Osteoblast (primary cell): ENCODE data around the gene UBE2R2. TPM values are rescaled to one million over a fixed set of nuclear protein-coding genes. Genes with fewer than 3 reads are reported as not detected.

Experiments used
- DNase-seq: peaks from one replicate; pipeline ENCODE4 v3.0.0; 2011; ENCODE audit warnings: low spot score, mixed read lengths; ENCODE audit not compliant: insufficient read length; ENCODE audit errors: missing footprints
- H2AFZ ChIP-seq: 2 replicates; pipeline ENCODE4 v1.6.0; 2011; ENCODE audit warnings: mild to moderate bottlenecking, low read length
- H3K27ac ChIP-seq: 2 replicates; pipeline ENCODE4 v1.5.1; 2011; ENCODE audit warnings: mild to moderate bottlenecking, low read depth, low read length, moderate library complexity
- H3K27me3 ChIP-seq: 2 replicates; pipeline ENCODE4 v1.6.0; 2012; ENCODE audit warnings: mild to moderate bottlenecking, control low read depth, inconsistent platforms, low read length, moderate library complexity; ENCODE audit not compliant: insufficient read depth
- H3K36me3 ChIP-seq: 2 replicates; pipeline ENCODE4 v1.5.1; 2011; ENCODE audit warnings: mild to moderate bottlenecking, low read length, control low read depth, moderate library complexity; ENCODE audit not compliant: insufficient read depth
- H3K4me1 ChIP-seq: 2 replicates; pipeline ENCODE4 v1.5.1; 2011; ENCODE audit warnings: mild to moderate bottlenecking, low read length, control low read depth, moderate library complexity; ENCODE audit not compliant: insufficient read depth
- H3K4me2 ChIP-seq: 2 replicates; pipeline ENCODE4 v1.6.0; 2011; ENCODE audit warnings: mild to moderate bottlenecking, low read length; ENCODE audit not compliant: insufficient read depth
- H3K4me3 ChIP-seq: fragments of 200-600 bp; sonication (generic); 3 replicates; pipeline ENCODE4 v1.5.1; 2012; ENCODE audit warnings: mild to moderate bottlenecking, low read length, inconsistent platforms; ENCODE audit not compliant: insufficient read depth
- H3K79me2 ChIP-seq: 2 replicates; pipeline ENCODE4 v1.6.0; 2012; ENCODE audit warnings: mild to moderate bottlenecking, low read length, control low read depth, inconsistent platforms; ENCODE audit not compliant: insufficient read depth
- H3K9me3 ChIP-seq: 2 replicates; pipeline ENCODE4 v1.5.1; 2011; ENCODE audit warnings: low read depth, low read length, control low read depth
- H4K20me1 ChIP-seq: 2 replicates; pipeline ENCODE4 v1.6.0; 2012; ENCODE audit warnings: mild to moderate bottlenecking, low read length, control low read depth; ENCODE audit not compliant: insufficient read depth
- CTCF ChIP-seq: IDR thresholded peaks from 2 replicates; pipeline ENCODE4 v1.5.1; 2011; ENCODE audit warnings: mild to moderate bottlenecking, low read depth, low read length, moderate library complexity; ENCODE audit errors: extremely low read depth
- total RNA-seq: library from RNA; depleted of rRNA; stranded (reverse); fragments of >200 nt; gene quantifications from 2 replicates; pipeline ENCODE4 v1.2.3, GENCODE V29; 2012

Gene UBE2R2
- total RNA-seq, 1 donor, result 21.4 TPM

- H3K4me2 ChIP-seq, result no peak overlapping the region
- H3K27me3 ChIP-seq, result no peaks in the 10 kb centered on the region
- no peak overlapping the region for H3K27ac ChIP-seq
- no peak overlapping the region for H3K4me3 ChIP-seq
- H3K36me3 ChIP-seq, result peaks cover 74% of the 10 kb centered on the region
- no peaks in the 10 kb centered on the region for H3K9me3 ChIP-seq
- no peak for DNase-seq
- H4K20me1 ChIP-seq, result peaks cover 6% of the 10 kb centered on the region
- no peak overlapping the region for H2AFZ ChIP-seq
- TF ChIP-seq CTCF, result no peak
- H3K4me1 ChIP-seq, result peaks cover 6% of the 10 kb centered on the region
- peaks cover 27% of the 10 kb centered on the region for H3K79me2 ChIP-seq
These were observed 100.1 kb downstream of the UBE2R2 start for GRCh38 chr9:33917036-33917435.

DNA sequence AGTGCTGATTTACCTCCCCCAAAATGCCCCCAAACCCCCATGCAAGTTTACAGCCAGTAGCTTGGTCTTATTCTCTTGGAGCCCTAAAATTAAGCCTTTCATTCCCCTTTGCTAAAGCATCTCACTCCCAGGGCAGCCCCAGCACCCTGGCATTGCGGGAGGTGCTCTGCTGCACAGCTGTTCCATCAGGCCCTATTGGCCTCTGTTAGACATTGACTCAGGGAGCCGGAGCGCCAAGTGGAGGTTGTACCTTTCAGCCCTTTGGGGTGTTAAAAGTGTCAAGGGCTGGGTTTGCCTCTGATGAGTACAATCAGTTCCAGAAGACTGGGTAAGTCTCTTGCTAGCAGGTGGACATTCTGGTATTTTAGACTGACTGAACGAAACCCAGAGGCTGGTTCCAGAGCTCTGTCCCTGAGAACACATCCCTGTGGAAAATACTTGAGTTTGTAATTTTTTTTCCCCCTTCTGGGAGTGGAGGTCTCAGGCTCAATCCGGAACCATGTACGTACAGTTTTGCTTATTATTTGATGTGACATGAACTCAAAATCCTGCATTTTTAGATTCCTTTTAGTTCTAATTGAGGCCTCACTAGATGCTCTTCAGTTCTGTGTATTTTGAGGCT is 102.4 kb downstream of the UBE2R2 start:
- Histone ChIP-seq H3K4me2 (no peak overlapping the region), H3K27ac (no peak overlapping the region), H3K27me3 (no peaks in the 10 kb centered on the region), H3K4me3 (no peak overlapping the region), H3K79me2 (peaks cover 11% of the 10 kb centered on the region), H2AFZ (no peak overlapping the region), H3K9me3 (no peaks in the 10 kb centered on the region), H3K4me1 (no peaks in the 10 kb centered on the region), H3K36me3 (peaks cover 81% of the 10 kb centered on the region), H4K20me1 (peaks cover 11% of the 10 kb centered on the region)
- DNase-seq, result peak; percentile 13
- no peak for TF ChIP-seq CTCF

- TF ChIP-seq CTCF, result peak; percentile 85
- Histone ChIP-seq H3K79me2 (no peaks in the 10 kb centered on the region), H3K4me2 (no peak overlapping the region), H2AFZ (no peak overlapping the region), H3K9me3 (no peaks in the 10 kb centered on the region), H3K27ac (no peak overlapping the region), H3K4me3 (no peak overlapping the region), H3K36me3 (peaks cover 91% of the 10 kb centered on the region), H3K27me3 (no peaks in the 10 kb centered on the region), H4K20me1 (peaks cover 11% of the 10 kb centered on the region), H3K4me1 (peaks cover 4% of the 10 kb centered on the region)
- peak; percentile 77 for DNase-seq
These were observed 105.3 kb downstream of the UBE2R2 start for GRCh38 chr9:33921967-33922895.

- Histone ChIP-seq H3K79me2 (no peaks in the 10 kb centered on the region), H3K4me3 (no peak overlapping the region), H3K27ac (no peak overlapping the region), H4K20me1 (peaks cover 11% of the 10 kb centered on the region), H3K4me1 (peaks cover 4% of the 10 kb centered on the region), H3K4me2 (no peak overlapping the region), H3K9me3 (no peaks in the 10 kb centered on the region), H3K27me3 (no peaks in the 10 kb centered on the region), H2AFZ (no peak overlapping the region), H3K36me3 (peaks cover 91% of the 10 kb centered on the region)
- no peak for TF ChIP-seq CTCF
- peak; percentile 62 for DNase-seq
These were observed 106.1 kb downstream of the UBE2R2 start for GRCh38 chr9:33923079-33923478.
